Raji (cell line): Measurements from ENCODE around the gene MRPL3.

Experiments used
- POLR2A ChIP-seq: IDR thresholded peaks from 2 replicates; pipeline ENCODE4 v1.6.1; 2011; ENCODE audit warnings: low read depth, low read length, control low read depth; ENCODE audit not compliant: insufficient read depth

MRPL3 gene

DNA sequence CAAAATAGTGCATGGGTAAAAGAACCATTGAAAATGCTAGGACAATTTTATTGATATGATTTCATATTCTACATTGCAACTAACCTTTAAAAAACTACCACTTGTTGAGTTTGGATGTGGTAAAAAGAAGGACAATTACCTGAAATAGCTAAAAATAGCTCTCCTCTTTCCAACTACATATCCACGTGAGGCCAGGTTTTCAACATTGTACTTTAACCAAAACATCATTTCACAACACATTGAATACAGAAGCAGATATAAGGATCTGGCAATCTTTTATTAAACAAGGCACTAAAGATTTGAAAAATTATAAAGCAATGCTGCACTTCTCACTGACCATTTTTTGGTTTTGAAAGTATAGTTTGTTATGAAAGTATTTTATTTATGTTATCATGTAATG, 28.1 kb upstream of the MRPL3 start:
- TF ChIP-seq POLR2A = no peak

- TF ChIP-seq POLR2A = no peak
Measured at GRCh38 chr3:131530388-131530787, 27.6 kb upstream of the MRPL3 start.

DNA sequence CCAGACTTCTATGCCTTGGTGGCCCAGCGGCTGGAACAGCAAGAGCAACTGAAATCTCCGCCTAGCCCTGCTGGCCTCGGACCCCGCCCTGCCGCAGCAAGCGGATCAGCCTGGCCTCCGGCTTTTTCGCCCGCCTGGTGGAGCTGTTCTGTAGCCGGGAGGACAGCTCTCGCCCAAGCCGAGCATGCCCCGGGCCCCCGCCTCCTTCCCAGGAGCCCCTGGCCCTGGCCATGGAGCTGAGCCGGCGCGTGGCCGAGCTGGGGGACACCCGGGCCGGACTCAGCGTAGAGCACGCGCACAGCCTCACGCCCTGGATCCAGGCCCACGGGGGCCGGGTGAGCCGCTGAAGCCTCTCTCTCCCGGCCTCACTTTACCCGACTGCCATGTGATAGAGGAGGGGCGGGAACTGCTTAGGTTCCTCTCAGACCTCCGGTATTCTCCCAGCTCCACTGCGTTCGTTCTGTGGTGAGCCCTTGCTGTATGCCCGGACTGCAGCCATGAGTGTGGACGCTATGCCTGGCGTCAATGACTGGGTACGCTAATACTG, 24.1 kb upstream of the MRPL3 start:
- no peak for TF ChIP-seq POLR2A

GRCh38 chr3:131518680-131519079, 15.9 kb upstream of the MRPL3 start:
- no peak for TF ChIP-seq POLR2A

- TF ChIP-seq POLR2A = no peak
Measured at GRCh38 chr3:131505421-131505820, 2.6 kb upstream of the MRPL3 start.

- TF ChIP-seq POLR2A = no peak
Measured at GRCh38 chr3:131503320-131503635, 507 bp upstream of the MRPL3 start.

DNA sequence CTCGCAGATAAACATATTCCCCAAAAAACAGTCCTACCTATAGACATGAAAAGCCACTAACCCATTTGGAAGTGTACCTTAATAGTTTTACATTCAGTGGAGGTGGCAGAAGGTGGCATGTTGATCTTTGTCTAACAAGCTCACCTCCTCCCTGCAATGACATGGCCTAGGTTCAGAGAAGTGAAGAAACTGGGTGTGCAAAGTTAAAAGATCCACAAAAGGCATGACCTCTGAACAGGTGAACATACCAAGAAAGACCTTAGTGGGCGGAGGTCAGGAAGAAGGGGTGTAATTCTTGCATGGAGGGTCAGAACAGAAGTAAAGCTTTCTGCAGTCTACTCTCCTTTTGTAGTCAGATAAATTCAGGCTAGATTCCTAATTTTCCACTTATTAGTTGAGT, 822 bp downstream of the MRPL3 start:
- TF ChIP-seq POLR2A = no peak

GRCh38 chr3:131494706-131495105, 8.1 kb downstream of the MRPL3 start:
- no peak for TF ChIP-seq POLR2A

DNA sequence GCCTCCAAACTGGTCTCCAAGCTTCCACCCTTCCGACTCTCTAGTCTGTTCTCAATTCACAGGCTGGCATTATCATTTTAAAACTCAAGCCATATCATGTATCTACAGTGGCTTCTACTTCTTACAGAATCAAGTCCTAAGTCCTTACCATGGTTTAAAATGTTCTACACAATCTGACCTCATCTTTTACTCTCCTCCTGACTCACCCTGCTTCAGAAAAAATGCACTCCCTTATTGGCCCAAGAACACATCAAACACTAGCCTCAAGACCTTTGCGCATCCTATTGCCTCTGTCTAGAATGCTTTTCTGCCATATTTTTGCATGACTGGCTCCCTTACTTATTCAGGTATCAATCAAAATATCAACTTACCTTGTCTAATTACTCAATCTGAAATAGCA, 11.0 kb downstream of the MRPL3 start:
- TF ChIP-seq POLR2A = no peak

DNA sequence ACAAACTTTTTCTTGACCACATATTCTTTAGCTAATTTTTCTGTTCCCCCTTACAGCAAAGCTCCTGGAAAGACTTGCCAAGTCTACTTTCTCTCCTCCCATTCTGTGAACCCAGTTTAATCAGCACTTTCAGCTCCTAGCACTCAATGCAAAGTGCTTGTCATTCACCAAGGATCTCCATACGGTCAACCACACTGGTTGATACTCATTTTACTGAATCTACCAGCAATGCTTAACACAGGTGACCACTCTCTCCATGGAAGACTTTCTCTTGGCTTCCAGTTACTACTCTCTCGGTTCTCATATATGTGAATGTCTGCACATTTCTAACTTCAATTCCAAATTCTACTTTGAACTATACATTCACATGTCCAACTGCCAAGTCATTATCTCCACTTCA, 11.7 kb downstream of the MRPL3 start:
- no peak for TF ChIP-seq POLR2A

DNA sequence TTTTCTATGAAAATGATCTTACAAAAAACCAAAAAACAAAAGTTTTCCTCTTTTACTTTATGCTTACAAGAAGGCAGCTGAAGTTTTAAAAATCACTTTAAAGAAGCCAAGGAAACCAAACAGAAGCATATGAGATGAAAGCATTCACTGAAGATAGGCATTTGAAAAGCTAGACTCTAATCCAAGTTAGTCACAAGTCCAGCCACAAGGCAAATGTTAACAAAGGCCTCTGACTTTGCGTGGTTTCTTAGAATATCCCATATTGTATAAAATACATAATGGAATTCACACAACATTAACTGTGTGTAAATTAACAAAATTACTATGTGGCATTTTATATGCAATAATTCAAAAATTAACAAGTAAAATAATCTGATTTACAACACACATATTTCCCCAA, 17.7 kb downstream of the MRPL3 start:
- TF ChIP-seq POLR2A = no peak

GRCh38 chr3:131484496-131485111, 18.2 kb downstream of the MRPL3 start:
- no peak for TF ChIP-seq POLR2A

GRCh38 chr3:131480116-131480515, 22.7 kb downstream of the MRPL3 start:
- TF ChIP-seq POLR2A = no peak

GRCh38 chr3:131477813-131478212, 25.0 kb downstream of the MRPL3 start:
- no peak for TF ChIP-seq POLR2A

- TF ChIP-seq POLR2A = no peak
Measured at GRCh38 chr3:131474115-131474514, 28.7 kb downstream of the MRPL3 start.

DNA sequence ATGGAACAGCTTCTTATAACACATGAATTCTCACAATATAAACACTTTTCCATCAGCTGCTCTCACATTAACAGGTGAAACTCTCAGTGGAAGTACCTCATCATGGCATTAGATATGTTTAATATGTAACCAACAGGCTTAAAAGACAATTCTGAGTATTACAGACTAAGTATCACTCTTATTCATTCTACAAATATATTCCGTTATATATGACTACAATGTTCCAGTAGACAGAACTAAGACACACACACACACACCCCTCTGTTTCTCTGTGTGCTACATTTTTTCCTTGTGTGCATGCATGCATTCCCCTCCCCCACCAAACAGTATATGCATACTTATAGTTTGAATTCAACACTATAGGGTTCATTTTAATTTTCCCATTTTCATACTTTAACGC, 32.4 kb downstream of the MRPL3 start:
- no peak for TF ChIP-seq POLR2A

DNA sequence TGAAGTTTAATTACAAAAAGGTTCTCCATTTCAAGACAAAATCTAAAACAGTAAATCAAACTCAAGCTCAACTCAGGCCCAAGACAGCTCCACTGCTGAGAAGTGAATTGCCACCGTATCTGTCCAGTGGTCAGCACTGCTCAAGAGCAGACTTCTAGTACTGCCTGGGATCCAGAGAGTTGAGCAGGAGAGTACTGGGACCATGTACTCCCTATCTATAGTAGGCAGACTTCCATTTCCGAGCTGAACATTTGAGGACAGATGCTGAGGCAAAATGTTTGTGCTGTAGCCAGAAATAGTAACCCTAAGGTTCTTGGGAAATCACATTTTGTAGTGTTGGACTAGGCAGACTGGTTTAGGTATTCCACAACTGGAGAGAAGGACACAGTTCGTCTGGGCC, 44.1 kb downstream of the MRPL3 start:
- no peak for TF ChIP-seq POLR2A
